HS-27A (cell line): Measurements from ENCODE around the gene DCST1.

Source experiments
- DNase-seq: peaks from one replicate; pipeline ENCODE4 v3.0.0-alpha.2; 2012; ENCODE audit warnings: low read depth, missing footprints

The DCST1 gene

GRCh38 chr1:155052439-155053395 lies 19.1 kb downstream of the DCST1 start:
- no peak for DNase-seq

GRCh38 chr1:155053531-155054105 lies 20.0 kb downstream of the DCST1 start:
- DNase-seq: no peak

GRCh38 chr1:155057104-155057503 lies 23.5 kb downstream of the DCST1 start:
- no peak for DNase-seq

GRCh38 chr1:155057788-155058211 lies 24.2 kb downstream of the DCST1 start:
- DNase-seq: no peak

GRCh38 chr1:155060736-155061135 lies 27.1 kb downstream of the DCST1 start:
- DNase-seq: no peak

- DNase-seq: no peak
These were observed 27.9 kb downstream of the DCST1 start for GRCh38 chr1:155061381-155062150.

- no peak for DNase-seq
These were observed 28.6 kb downstream of the DCST1 start for GRCh38 chr1:155062151-155062686.

- DNase-seq: no peak
These were observed 29.2 kb downstream of the DCST1 start for GRCh38 chr1:155062702-155063411.

- DNase-seq: no peak
These were observed 30.0 kb downstream of the DCST1 start, which contains the start of gene EFNA4 for GRCh38 chr1:155063550-155064110. Gene EFNA4 (plus strand): TSS chr1:155063740. CDS start chr1:155063824, 84 bp downstream.

GRCh38 chr1:155064111-155064831 lies 30.6 kb downstream of the DCST1 start:
- no peak for DNase-seq

- no peak for DNase-seq
These were observed 31.3 kb downstream of the DCST1 start for GRCh38 chr1:155064832-155065429.

- DNase-seq: no peak
These were observed 33.2 kb downstream of the DCST1 start for GRCh38 chr1:155066777-155067176.

GRCh38 chr1:155068599-155068998 lies 35.0 kb downstream of the DCST1 start:
- DNase-seq: no peak

- no peak for DNase-seq
These were observed 36.0 kb downstream of the DCST1 start for GRCh38 chr1:155069551-155070157.

- no peak for DNase-seq
These were observed 36.6 kb downstream of the DCST1 start for GRCh38 chr1:155070158-155070621.

- DNase-seq: no peak
These were observed 37.3 kb downstream of the DCST1 start for GRCh38 chr1:155070721-155071569.

- DNase-seq: no peak
These were observed 38.1 kb downstream of the DCST1 start for GRCh38 chr1:155071701-155072100.

- no peak for DNase-seq
These were observed 39.1 kb downstream of the DCST1 start for GRCh38 chr1:155072531-155073289.
